K562 (cell line): ENCODE results near the gene TCIRG1. TPM values are rescaled to one million over a fixed set of nuclear protein-coding genes. Genes with fewer than 3 reads are reported as not detected.

Source experiments
- CREM ChIP-seq: IDR thresholded peaks from 2 replicates; pipeline ENCODE4 v1.6.1; 2014; ENCODE audit warnings: antibody characterized with exemption, low read depth
- FIP1L1 ChIP-seq: fragments of 200-400 bp; formaldehyde crosslinking; IDR thresholded peaks from 2 replicates; pipeline ENCODE4 v1.6.1; 2018; ENCODE audit warnings: mild to moderate bottlenecking, low read depth, low read length; ENCODE audit not compliant: poor library complexity, severe bottlenecking
- PCBP1 ChIP-seq: fragments of 200-400 bp; formaldehyde crosslinking; IDR thresholded peaks from 2 replicates; pipeline ENCODE4 v1.6.1; 2018; ENCODE audit warnings: mild to moderate bottlenecking, low read depth, low read length; ENCODE audit not compliant: poor library complexity, severe bottlenecking
- SRF ChIP-seq, 2 experiments: fragments of 250-450, 450-650 bp in 1 of 2; sonication (Bioruptor Pico) in 1 of 2; sonication (generic) in 1 of 2; formaldehyde crosslinking; IDR thresholded peaks; 2 replicates each; pipeline versions ENCODE4 v1.5.0 to v1.5.1; 2020 to 2022; ENCODE audit warnings: mild to moderate bottlenecking in 1 of 2, missing genetic modification reagents in 1 of 2
- STAG1 ChIP-seq: sonication (generic); formaldehyde crosslinking; IDR thresholded peaks from 2 replicates; pipeline ENCODE4 v1.5.0; 2020; ENCODE audit warnings: missing genetic modification reagents, borderline replicate concordance
- TARDBP ChIP-seq: fragments of 450-650 bp; IDR thresholded peaks from 2 replicates; pipeline ENCODE4 v1.6.1; 2016
- ZNF175 ChIP-seq: fragments of 200-800 bp; sonication (Bioruptor generic); IDR thresholded peaks from 2 replicates; pipeline ENCODE4 v1.6.1; 2016; ENCODE audit warnings: low read depth, mild to moderate bottlenecking, missing genetic modification characterization, missing compliant biosample characterization
- ZNF24 ChIP-seq: fragments of 450-650 bp; IDR thresholded peaks from 2 replicates; pipeline ENCODE4 v1.6.1; 2016
- polyA plus RNA-seq, 8 experiments: library from polyadenylated mRNA; depleted of rRNA in 4 of 8; stranded (reverse) in 5 of 8; unstranded in 3 of 8; fragments of >200 nt; fragmentation: Nextera tagmentation in 2 of 8; fragmentation: Illumina TruSeq in 1 of 8; extraction: Ambion mirVana in 2 of 8; extraction: Trizol in 1 of 8; gene quantifications; 2 replicates each; pipeline versions ENCODE4 v1.2.1 to v1.2.3, GENCODE V29; 2011 to 2014; ENCODE audit warnings: inconsistent platforms in 1 of 8, missing spikeins in 1 of 8
- total RNA-seq, 7 experiments: library from RNA; depleted of rRNA in 6 of 7; stranded (reverse); fragments of >200 nt in 6 of 7; fragmentation: Illumina TruSeq in 2 of 7; extraction: Trizol in 2 of 7; gene quantifications; 2 replicates each; pipeline versions ENCODE4 v1.2.1 to v1.2.3, GENCODE V29; 2011 to 2021; ENCODE audit warnings: low replicate concordance in 1 of 7
- TF ChIP-seq, protein P1 (sequence below): sonication (generic); formaldehyde crosslinking; IDR thresholded peaks from 2 replicates; pipeline ENCODE4 v1.8.1; 2023; ENCODE audit warnings: mild to moderate bottlenecking, missing genetic modification reagents
- TF ChIP-seq, protein P2 (sequence below): fragments of 250-450 bp; sonication (Bioruptor Pico); IDR thresholded peaks from 2 replicates; pipeline ENCODE4 v1.4.0; 2020; ENCODE audit warnings: borderline replicate concordance
- TF ChIP-seq, protein P3 (sequence below): fragments of 250-450 bp; sonication (Bioruptor Pico); IDR thresholded peaks from 2 replicates; pipeline ENCODE4 v1.4.0; 2020; ENCODE audit warnings: mild to moderate bottlenecking, moderate library complexity
- TF ChIP-seq, protein P4 (sequence below): fragments of 450-650 bp; IDR thresholded peaks from 2 replicates; pipeline ENCODE4 v1.6.1; 2016; ENCODE audit warnings: borderline replicate concordance
- TF ChIP-seq, protein P5 (sequence below): fragments of 450-650 bp; IDR thresholded peaks from 2 replicates; pipeline ENCODE4 v1.7.0; 2016; ENCODE audit warnings: borderline replicate concordance

The TCIRG1 gene
- total and polyA plus RNA-seq, 9 of the 15 experiments (the other 6 are each of a cell fraction or from before 2014, with no cell fraction given) = 0.49 to 143 (median 24.4) TPM

DNA sequence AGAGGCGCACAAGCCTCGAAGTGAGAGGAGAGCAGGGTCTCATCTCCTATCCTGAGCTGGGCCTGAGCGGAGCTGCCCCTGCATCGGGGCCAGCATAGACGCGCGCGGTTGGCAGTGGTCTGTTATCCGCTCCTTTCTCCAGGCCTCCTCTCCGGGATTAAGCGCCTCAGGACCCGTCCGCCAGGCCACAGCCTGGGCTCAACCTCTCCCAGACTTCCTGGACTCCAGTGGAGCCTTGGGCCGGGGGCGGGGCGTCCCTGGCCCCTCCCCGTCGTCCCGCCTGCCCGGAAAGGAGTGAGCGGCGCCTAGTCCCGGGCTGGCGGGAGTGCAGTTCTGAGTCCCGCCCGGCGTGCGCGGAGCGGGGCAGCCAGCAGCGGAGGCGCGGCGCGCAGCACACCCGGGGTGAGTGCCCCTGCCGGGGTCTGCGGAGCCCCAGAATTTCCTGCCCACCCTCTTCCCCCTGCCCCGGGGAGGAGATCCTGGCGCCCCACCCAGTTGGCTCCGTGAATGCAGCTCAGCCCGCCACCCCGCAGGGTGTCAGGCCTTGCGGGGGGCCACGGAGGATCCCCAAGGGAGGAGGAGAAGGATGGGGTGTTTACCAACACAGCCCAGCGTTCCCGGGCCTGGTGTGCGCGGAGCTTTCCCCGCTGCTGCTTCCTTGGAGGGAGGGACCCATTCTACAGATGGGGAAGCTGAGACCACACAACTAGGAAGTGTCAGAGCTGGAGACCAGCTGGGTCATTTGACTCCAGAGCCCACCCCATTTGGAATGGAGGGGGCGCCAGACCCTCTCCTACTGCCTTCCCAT lies at the start of gene TCIRG1 (continued):
- TF ChIP-seq, protein P1, sequence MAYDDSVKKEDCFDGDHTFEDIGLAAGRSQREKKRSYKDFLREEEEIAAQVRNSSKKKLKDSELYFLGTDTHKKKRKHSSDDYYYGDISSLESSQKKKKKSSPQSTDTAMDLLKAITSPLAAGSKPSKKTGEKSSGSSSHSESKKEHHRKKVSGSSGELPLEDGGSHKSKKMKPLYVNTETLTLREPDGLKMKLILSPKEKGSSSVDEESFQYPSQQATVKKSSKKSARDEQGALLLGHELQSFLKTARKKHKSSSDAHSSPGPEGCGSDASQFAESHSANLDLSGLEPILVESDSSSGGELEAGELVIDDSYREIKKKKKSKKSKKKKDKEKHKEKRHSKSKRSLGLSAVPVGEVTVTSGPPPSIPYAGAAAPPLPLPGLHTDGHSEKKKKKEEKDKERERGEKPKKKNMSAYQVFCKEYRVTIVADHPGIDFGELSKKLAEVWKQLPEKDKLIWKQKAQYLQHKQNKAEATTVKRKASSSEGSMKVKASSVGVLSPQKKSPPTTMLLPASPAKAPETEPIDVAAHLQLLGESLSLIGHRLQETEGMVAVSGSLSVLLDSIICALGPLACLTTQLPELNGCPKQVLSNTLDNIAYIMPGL = peak; percentile 44; the same call in 1 of the 2 replicates
- TF ChIP-seq FIP1L1 (peak; percentile 58), PCBP1 (peak; percentile 59), CREM (no peak), SRF (CRISPR knock-in tag; IDR thresholded peaks at IDR 0.05) (0 out of 4 replicates have a peak, but pooled peaks of 1 of the 2 experiments have one; percentile 74), ZNF175 (CRISPR knock-in tag) (no peak), STAG1 (CRISPR knock-in tag) (no peak), ZNF24 (no peak), TARDBP (no peak)
- TF ChIP-seq, protein P2, sequence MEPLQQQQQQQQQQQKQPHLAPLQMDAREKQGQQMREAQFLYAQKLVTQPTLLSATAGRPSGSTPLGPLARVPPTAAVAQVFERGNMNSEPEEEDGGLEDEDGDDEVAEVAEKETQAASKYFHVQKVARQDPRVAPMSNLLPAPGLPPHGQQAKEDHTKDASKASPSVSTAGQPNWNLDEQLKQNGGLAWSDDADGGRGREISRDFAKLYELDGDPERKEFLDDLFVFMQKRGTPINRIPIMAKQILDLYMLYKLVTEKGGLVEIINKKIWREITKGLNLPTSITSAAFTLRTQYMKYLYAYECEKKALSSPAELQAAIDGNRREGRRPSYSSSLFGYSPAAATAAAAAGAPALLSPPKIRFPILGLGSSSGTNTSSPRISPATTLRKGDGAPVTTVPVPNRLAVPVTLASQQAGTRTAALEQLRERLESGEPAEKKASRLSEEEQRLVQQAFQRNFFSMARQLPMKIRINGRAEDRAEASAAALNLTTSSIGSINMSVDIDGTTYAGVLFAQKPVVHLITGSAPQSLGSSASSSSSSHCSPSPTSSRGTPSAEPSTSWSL = no peak
- TF ChIP-seq, protein P3, sequence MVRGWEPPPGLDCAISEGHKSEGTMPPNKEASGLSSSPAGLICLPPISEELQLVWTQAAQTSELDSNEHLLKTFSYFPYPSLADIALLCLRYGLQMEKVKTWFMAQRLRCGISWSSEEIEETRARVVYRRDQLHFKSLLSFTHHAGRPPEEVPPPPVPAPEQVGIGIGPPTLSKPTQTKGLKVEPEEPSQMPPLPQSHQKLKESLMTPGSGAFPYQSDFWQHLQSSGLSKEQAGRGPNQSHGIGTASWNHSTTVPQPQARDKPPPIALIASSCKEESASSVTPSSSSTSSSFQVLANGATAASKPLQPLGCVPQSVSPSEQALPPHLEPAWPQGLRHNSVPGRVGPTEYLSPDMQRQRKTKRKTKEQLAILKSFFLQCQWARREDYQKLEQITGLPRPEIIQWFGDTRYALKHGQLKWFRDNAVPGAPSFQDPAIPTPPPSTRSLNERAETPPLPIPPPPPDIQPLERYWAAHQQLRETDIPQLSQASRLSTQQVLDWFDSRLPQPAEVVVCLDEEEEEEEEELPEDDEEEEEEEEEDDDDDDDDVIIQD (CRISPR knock-in tag) = no peak
- TF ChIP-seq, protein P4, sequence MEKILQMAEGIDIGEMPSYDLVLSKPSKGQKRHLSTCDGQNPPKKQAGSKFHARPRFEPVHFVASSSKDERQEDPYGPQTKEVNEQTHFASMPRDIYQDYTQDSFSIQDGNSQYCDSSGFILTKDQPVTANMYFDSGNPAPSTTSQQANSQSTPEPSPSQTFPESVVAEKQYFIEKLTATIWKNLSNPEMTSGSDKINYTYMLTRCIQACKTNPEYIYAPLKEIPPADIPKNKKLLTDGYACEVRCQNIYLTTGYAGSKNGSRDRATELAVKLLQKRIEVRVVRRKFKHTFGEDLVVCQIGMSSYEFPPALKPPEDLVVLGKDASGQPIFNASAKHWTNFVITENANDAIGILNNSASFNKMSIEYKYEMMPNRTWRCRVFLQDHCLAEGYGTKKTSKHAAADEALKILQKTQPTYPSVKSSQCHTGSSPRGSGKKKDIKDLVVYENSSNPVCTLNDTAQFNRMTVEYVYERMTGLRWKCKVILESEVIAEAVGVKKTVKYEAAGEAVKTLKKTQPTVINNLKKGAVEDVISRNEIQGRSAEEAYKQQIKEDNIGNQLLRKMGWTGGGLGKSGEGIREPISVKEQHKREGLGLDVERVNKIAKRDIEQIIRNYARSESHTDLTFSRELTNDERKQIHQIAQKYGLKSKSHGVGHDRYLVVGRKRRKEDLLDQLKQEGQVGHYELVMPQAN = peak; percentile 53
- TF ChIP-seq, protein P5, sequence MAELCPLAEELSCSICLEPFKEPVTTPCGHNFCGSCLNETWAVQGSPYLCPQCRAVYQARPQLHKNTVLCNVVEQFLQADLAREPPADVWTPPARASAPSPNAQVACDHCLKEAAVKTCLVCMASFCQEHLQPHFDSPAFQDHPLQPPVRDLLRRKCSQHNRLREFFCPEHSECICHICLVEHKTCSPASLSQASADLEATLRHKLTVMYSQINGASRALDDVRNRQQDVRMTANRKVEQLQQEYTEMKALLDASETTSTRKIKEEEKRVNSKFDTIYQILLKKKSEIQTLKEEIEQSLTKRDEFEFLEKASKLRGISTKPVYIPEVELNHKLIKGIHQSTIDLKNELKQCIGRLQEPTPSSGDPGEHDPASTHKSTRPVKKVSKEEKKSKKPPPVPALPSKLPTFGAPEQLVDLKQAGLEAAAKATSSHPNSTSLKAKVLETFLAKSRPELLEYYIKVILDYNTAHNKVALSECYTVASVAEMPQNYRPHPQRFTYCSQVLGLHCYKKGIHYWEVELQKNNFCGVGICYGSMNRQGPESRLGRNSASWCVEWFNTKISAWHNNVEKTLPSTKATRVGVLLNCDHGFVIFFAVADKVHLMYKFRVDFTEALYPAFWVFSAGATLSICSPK = no peak
